ENCODE results near the gene PRKN.

PRKN gene

GRCh38 chr6:161422710-161423680, 1304.6 kb downstream of the PRKN start:
- DNase-seq: no peak

- no peak for DNase-seq
These were observed 1309.1 kb downstream of the PRKN start for GRCh38 chr6:161418463-161418945.

GRCh38 chr6:161417717-161418462, 1309.7 kb downstream of the PRKN start:
- no peak for DNase-seq

- no peak for DNase-seq
These were observed 1312.2 kb downstream of the PRKN start for GRCh38 chr6:161415302-161415855.

GRCh38 chr6:161414707-161415106, 1312.9 kb downstream of the PRKN start:
- no peak for DNase-seq

GRCh38 chr6:161414180-161414579, 1313.4 kb downstream of the PRKN start:
- no peak for DNase-seq

GRCh38 chr6:161413355-161413771, 1314.2 kb downstream of the PRKN start:
- DNase-seq: no peak

- no peak for DNase-seq
These were observed 1314.8 kb downstream of the PRKN start for GRCh38 chr6:161412795-161413194.

GRCh38 chr6:161411265-161411944, 1316.2 kb downstream of the PRKN start:
- no peak for DNase-seq

- no peak for DNase-seq
These were observed 1316.8 kb downstream of the PRKN start for GRCh38 chr6:161410736-161411135.

GRCh38 chr6:161410076-161410475, 1317.5 kb downstream of the PRKN start:
- no peak for DNase-seq

- no peak for DNase-seq
These were observed 1318.2 kb downstream of the PRKN start for GRCh38 chr6:161409353-161409752.

- DNase-seq: no peak
These were observed 1319.5 kb downstream of the PRKN start for GRCh38 chr6:161408041-161408440.

- DNase-seq: no peak
These were observed 1320.0 kb downstream of the PRKN start for GRCh38 chr6:161407581-161407980.

- DNase-seq: no peak
These were observed 1320.5 kb downstream of the PRKN start for GRCh38 chr6:161407115-161407514.

GRCh38 chr6:161406646-161407045, 1320.9 kb downstream of the PRKN start:
- DNase-seq: no peak

- no peak for DNase-seq
These were observed 1322.1 kb downstream of the PRKN start for GRCh38 chr6:161405418-161405817.

- no peak for DNase-seq
These were observed 1323.8 kb downstream of the PRKN start for GRCh38 chr6:161403717-161404116.

GRCh38 chr6:161401587-161402309, 1325.8 kb downstream of the PRKN start:
- DNase-seq: no peak

GRCh38 chr6:161400671-161401070, 1326.9 kb downstream of the PRKN start:
- DNase-seq: no peak

- no peak for DNase-seq
These were observed 1331.0 kb downstream of the PRKN start for GRCh38 chr6:161396539-161396938.

GRCh38 chr6:161395716-161396231, 1331.8 kb downstream of the PRKN start:
- DNase-seq: no peak
